ENCODE results near the gene MAT2A. TPM values are rescaled to one million over a fixed set of nuclear protein-coding genes. Genes with fewer than 3 reads are reported as not detected.
"Not testable (repeated sequence)": the region's sequence is repeated elsewhere in the genome, so short reads cannot be mapped to it uniquely, and the experiment has no call there.

MAT2A gene
- total RNA-seq, 4 donors from 2014 or later, result 303 to 511 (median 354) TPM

- 76 to 85% methylated on average over 6 of the region's 6 CpGs for WGBS, 2 donors
- Histone ChIP-seq H3K9me3 (no peaks in the 10 kb centered on the region), H3K27ac (no peak overlapping the region), H3K4me3 (replicated peaks in 1 of 3) (no peak overlapping the region), H3K4me1 (peaks cover 3 to 4% of the 10 kb centered on the region in 2 donors), H3K27me3 (no peaks in the 10 kb centered on the region), H3K36me3 (peaks cover 28 to 31% of the 10 kb centered on the region in 2 donors)
- TF ChIP-seq POLR2A (IDR thresholded peaks at IDR 0.05), result no peak
- TF ChIP-seq CTCF (IDR thresholded peaks at IDR 0.05), result no peak
- no peak for DNase-seq
- intact Hi-C loops (cut with DNase I), result loop anchor here (5.0 kb wide), 1 partner anchor 201 kb away; the partner anchor contains the start of genes ELMOD3 and RETSAT
Measured at GRCh38 chr2:85553184-85553583, 14.2 kb downstream of the MAT2A start.

- Histone ChIP-seq H3K27me3 (no peaks in the 10 kb centered on the region), H3K27ac (no peak overlapping the region), H3K4me3 (replicated peaks in 1 of 3) (no peak overlapping the region), H3K36me3 (peaks cover 24 to 27% of the 10 kb centered on the region in 2 donors), H3K4me1 (peaks cover 3 to 7% of the 10 kb centered on the region in 2 donors), H3K9me3 (no peaks in the 10 kb centered on the region)
- intact Hi-C loops (cut with DNase I), result loop anchor here (5.0 kb wide), 1 partner anchor 203 kb away; the partner anchor contains the start of genes ELMOD3 and RETSAT
- 94 to 96% methylated on average over 3 of the region's 3 CpGs for WGBS, 2 donors
- no peak for DNase-seq
- TF ChIP-seq CTCF (IDR thresholded peaks at IDR 0.05) (no peak), POLR2A (IDR thresholded peaks at IDR 0.05) (no peak)
Measured at GRCh38 chr2:85554980-85555612, 16.1 kb downstream of the MAT2A start.

GRCh38 chr2:85557130-85557529, 18.2 kb downstream of the MAT2A start:
- H3K4me3 ChIP-seq (replicated peaks in 1 of 3), result no peak overlapping the region
- peaks cover 3 to 14% of the 10 kb centered on the region in 2 donors for H3K4me1 ChIP-seq
- H3K27ac ChIP-seq, result no peak overlapping the region
- H3K9me3 ChIP-seq, result no peaks in the 10 kb centered on the region
- intact Hi-C loops (cut with DNase I), result no loop called here
- WGBS, 2 donors, result 91 to 93% methylated on average over 5 of the region's 5 CpGs
- H3K27me3 ChIP-seq, result no peaks in the 10 kb centered on the region
- H3K36me3 ChIP-seq, result peaks cover 10 to 16% of the 10 kb centered on the region in 2 donors
- TF ChIP-seq CTCF (IDR thresholded peaks at IDR 0.05) (no peak), POLR2A (IDR thresholded peaks at IDR 0.05) (no peak)
- no peak for DNase-seq

- no peak for DNase-seq
Measured at GRCh38 chr2:85558160-85558559, 19.2 kb downstream of the MAT2A start.

GRCh38 chr2:85560403-85560726, 21.4 kb downstream of the MAT2A start:
- intact Hi-C loops (cut with DNase I), result not testable (repeated sequence)
- WGBS, 2 donors, result 85% methylated on average over 12 of the region's 12 CpGs
- H3K27ac ChIP-seq, result peak overlapping the region in 1 of 3 donors; percentile 94

More at GRCh38 chr2:85558160-85558559, 19.2 kb downstream of the MAT2A start:
- intact Hi-C loops (cut with DNase I), result no loop called here
- Histone ChIP-seq H3K4me1 (peaks cover 5 to 17% of the 10 kb centered on the region in 2 donors), H3K27me3 (no peaks in the 10 kb centered on the region), H3K36me3 (peaks cover 4 to 16% of the 10 kb centered on the region in 2 donors), H3K4me3 (replicated peaks in 1 of 3) (no peak overlapping the region), H3K9me3 (no peaks in the 10 kb centered on the region), H3K27ac (no peak overlapping the region)
- WGBS, 2 donors, result 100% methylated on average over 1 of the region's 1 CpG
- TF ChIP-seq CTCF (IDR thresholded peaks at IDR 0.05) (no peak), POLR2A (IDR thresholded peaks at IDR 0.05) (no peak)

More at GRCh38 chr2:85560403-85560726, 21.4 kb downstream of the MAT2A start:
- not testable (repeated sequence) for DNase-seq, H3K27me3 ChIP-seq, H3K36me3 ChIP-seq, H3K9me3 ChIP-seq
- Histone ChIP-seq H3K4me3 (replicated peaks in 1 of 3) (peak overlapping the region in 1 of 3 donors; percentile 75), H3K4me1 (peaks cover 5 to 17% of the 10 kb centered on the region in 2 donors)
